ENCODE results near the gene PTRHD1.
"Not testable (repeated sequence)": the region's sequence is repeated elsewhere in the genome, so short reads cannot be mapped to it uniquely, and the experiment has no call there.

The PTRHD1 gene

GRCh38 chr2:24792874-24793760 lies at the start of gene PTRHD1, which contains the start of gene CENPO:
Gene PTRHD1, minus strand, starts transcription at chr2:24793391. Its CDS starts 14 bp downstream, at chr2:24793377.
Gene CENPO, plus strand, starts transcription at chr2:24793425. Its CDS starts 495 bp downstream, at chr2:24793920.
- DNase-seq (ENCODE audit: low read depth in 2 of 2) = peak; percentile 85 to 91

GRCh38 chr2:24842081-24843050 lies 49.2 kb upstream of the PTRHD1 start:
- DNase-seq (ENCODE audit: low read depth in 2 of 2) = no peak

GRCh38 chr2:24840962-24841945 lies 48.1 kb upstream of the PTRHD1 start:
- no peak for DNase-seq (ENCODE audit: low read depth in 2 of 2)

GRCh38 chr2:24840164-24840869 lies 47.1 kb upstream of the PTRHD1 start:
- DNase-seq (ENCODE audit: low read depth in 2 of 2) = no peak

GRCh38 chr2:24839729-24840128 lies 46.5 kb upstream of the PTRHD1 start:
- DNase-seq (ENCODE audit: low read depth in 2 of 2) = no peak

GRCh38 chr2:24838541-24838940 lies 45.4 kb upstream of the PTRHD1 start:
- DNase-seq (ENCODE audit: low read depth in 2 of 2) = no peak

GRCh38 chr2:24837996-24838513 lies 44.9 kb upstream of the PTRHD1 start:
- DNase-seq (ENCODE audit: low read depth in 2 of 2) = no peak

GRCh38 chr2:24836706-24837105 lies 43.5 kb upstream of the PTRHD1 start:
- no peak for DNase-seq (ENCODE audit: low read depth in 2 of 2)

GRCh38 chr2:24836206-24836605 lies 43.0 kb upstream of the PTRHD1 start:
- no peak for DNase-seq (ENCODE audit: low read depth in 2 of 2)

GRCh38 chr2:24835411-24835810 lies 42.2 kb upstream of the PTRHD1 start:
- not testable (repeated sequence) for DNase-seq (ENCODE audit: low read depth in 2 of 2)

- DNase-seq (ENCODE audit: low read depth in 2 of 2) = no peak
These were observed 41.7 kb upstream of the PTRHD1 start for GRCh38 chr2:24834733-24835395.

- no peak for DNase-seq (ENCODE audit: low read depth in 2 of 2)
These were observed 40.9 kb upstream of the PTRHD1 start for GRCh38 chr2:24833821-24834732.

GRCh38 chr2:24832931-24833701 lies 39.9 kb upstream of the PTRHD1 start:
- no peak for DNase-seq (ENCODE audit: low read depth in 2 of 2)

- DNase-seq (ENCODE audit: low read depth in 2 of 2) = no peak
These were observed 39.3 kb upstream of the PTRHD1 start for GRCh38 chr2:24832521-24832920.

- no peak for DNase-seq (ENCODE audit: low read depth in 2 of 2)
These were observed 38.9 kb upstream of the PTRHD1 start for GRCh38 chr2:24832073-24832461.

GRCh38 chr2:24831221-24832072 lies 38.3 kb upstream of the PTRHD1 start:
- DNase-seq (ENCODE audit: low read depth in 2 of 2) = no peak

GRCh38 chr2:24830786-24831185 lies 37.6 kb upstream of the PTRHD1 start:
- DNase-seq (ENCODE audit: low read depth in 2 of 2) = no peak
